Nephron (organoid): ENCODE measurements around the gene VAMP4.

Experiments
- H3K27ac Mint-ChIP-seq, 3 experiments: 2 replicates each; pipeline ENCODE4 v1.8.0; 2020; ENCODE audit warnings: mixed read lengths in 3 of 3, mild to moderate bottlenecking in 2 of 3, moderate library complexity in 1 of 3
- H3K27me3 Mint-ChIP-seq: 2 replicates; pipeline ENCODE4 v1.8.0; 2021; ENCODE audit warnings: low read depth, mild to moderate bottlenecking, moderate library complexity, mixed read lengths
- H3K36me3 Mint-ChIP-seq: 2 replicates; pipeline ENCODE4 v1.8.0; 2020; ENCODE audit warnings: low read depth, mixed read lengths
- H3K4me1 Mint-ChIP-seq: 2 replicates; pipeline ENCODE4 v1.8.0; 2020; ENCODE audit warnings: mixed read lengths
- H3K4me3 Mint-ChIP-seq, 3 experiments: 2 replicates each; pipeline ENCODE4 v1.8.0; 2020; ENCODE audit warnings: mild to moderate bottlenecking in 3 of 3, mixed read lengths in 3 of 3, moderate library complexity in 2 of 3
- H3K9me3 Mint-ChIP-seq: 2 replicates; pipeline ENCODE4 v1.8.0; 2020; ENCODE audit warnings: mixed read lengths
- TF ChIP-seq, protein P1 (sequence below), 3 experiments: fragments of 200-600 bp; sonication (generic); IDR thresholded peaks; one replicate each; pipeline ENCODE4 v1.5.0; 2021; ENCODE audit warnings: antibody characterized with exemption in 3 of 3; ENCODE audit not compliant: unreplicated experiment in 3 of 3

The VAMP4 gene

DNA sequence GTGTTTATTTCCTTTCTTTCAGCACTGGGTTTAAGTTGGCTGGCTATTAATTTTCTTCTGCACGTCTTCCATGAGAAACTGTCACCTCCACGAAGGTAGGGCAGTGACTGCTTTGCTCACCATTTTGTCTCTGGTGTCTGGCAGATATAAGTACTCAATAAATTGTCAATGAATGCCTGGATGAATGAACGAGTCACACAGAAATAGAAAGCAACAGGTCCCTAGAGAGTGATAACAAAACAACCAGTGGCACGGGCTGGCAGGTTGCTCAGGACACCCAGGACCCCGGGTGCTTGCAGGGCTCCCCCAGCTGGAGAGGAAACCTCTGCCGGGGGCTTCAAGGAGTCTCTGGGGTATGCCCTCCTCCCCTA is 86.1 kb downstream of the VAMP4 start:
- Mint-ChIP-seq H3K27ac (peak overlapping the region; percentile 99 to 100 (median 99)), H3K9me3 (no peaks in the 10 kb centered on the region), H3K27me3 (peaks cover 4% of the 10 kb centered on the region), H3K36me3 (no peaks in the 10 kb centered on the region), H3K4me1 (peaks cover 37% of the 10 kb centered on the region), H3K4me3 (peak overlapping the region; percentile 54 to 68 (median 65))
- TF ChIP-seq, protein P1, sequence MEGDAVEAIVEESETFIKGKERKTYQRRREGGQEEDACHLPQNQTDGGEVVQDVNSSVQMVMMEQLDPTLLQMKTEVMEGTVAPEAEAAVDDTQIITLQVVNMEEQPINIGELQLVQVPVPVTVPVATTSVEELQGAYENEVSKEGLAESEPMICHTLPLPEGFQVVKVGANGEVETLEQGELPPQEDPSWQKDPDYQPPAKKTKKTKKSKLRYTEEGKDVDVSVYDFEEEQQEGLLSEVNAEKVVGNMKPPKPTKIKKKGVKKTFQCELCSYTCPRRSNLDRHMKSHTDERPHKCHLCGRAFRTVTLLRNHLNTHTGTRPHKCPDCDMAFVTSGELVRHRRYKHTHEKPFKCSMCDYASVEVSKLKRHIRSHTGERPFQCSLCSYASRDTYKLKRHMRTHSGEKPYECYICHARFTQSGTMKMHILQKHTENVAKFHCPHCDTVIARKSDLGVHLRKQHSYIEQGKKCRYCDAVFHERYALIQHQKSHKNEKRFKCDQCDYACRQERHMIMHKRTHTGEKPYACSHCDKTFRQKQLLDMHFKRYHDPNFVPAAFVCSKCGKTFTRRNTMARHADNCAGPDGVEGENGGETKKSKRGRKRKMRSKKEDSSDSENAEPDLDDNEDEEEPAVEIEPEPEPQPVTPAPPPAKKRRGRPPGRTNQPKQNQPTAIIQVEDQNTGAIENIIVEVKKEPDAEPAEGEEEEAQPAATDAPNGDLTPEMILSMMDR (IDR thresholded peaks at IDR 0.05; ENCODE audit: unreplicated experiment in 3 of 3) = peak in 1 of 3 experiments; percentile 15

DNA sequence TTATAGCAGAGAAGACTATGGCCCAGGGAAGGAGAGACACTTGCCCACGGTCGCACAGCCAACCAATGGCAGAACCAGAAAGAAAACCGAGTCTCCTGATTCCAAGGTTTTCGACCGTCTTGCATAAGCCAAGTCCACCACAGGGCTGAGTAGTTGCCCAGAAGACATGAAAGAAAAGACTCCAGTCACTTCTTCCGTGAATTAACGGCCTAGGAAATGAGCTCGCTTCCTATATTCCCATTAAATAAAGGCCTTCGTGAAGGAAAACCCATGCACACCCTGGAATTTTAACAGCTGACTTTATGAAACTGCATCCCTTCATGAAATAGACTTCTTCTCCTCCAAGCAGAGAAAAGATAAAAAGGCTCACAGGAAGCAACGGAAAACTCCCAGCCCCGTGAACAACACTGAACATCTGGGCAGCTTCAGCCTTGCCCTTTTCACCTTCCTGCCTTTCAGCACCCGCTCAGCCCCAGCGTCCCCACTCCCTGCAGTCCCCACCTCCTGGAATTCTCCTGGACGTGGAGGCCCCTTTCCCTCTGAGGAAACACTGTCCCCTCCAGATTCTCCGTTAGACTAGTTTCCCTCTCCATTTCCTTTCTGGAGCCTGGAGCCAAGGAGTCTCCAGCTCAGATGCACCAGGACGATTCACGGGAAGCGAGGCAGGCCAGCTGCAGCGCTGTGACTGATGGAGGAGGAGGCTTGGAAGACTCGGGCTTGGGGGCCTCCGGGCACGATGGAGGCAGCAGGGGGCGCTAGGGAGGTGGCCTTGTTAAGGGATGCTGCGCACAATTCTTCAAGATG is 86.7 kb downstream of the VAMP4 start:
- TF ChIP-seq, protein P1 (IDR thresholded peaks at IDR 0.05; ENCODE audit: unreplicated experiment in 3 of 3) = peak; percentile 67 to 70 (median 68)
- H3K9me3 Mint-ChIP-seq = no peaks in the 10 kb centered on the region
- H3K4me3 Mint-ChIP-seq = peak overlapping the region; percentile 54 to 68 (median 65)
- H3K36me3 Mint-ChIP-seq = no peaks in the 10 kb centered on the region
- H3K4me1 Mint-ChIP-seq = peaks cover 37% of the 10 kb centered on the region
- H3K27ac Mint-ChIP-seq = peak overlapping the region; percentile 99 to 100 (median 99)
- H3K27me3 Mint-ChIP-seq = peaks cover 4% of the 10 kb centered on the region

- peaks cover 37% of the 10 kb centered on the region for H3K4me1 Mint-ChIP-seq
- peak overlapping the region; percentile 99 to 100 (median 99) for H3K27ac Mint-ChIP-seq
- TF ChIP-seq, protein P1 (IDR thresholded peaks at IDR 0.05; ENCODE audit: unreplicated experiment in 3 of 3) = no peak
- no peaks in the 10 kb centered on the region for H3K36me3 Mint-ChIP-seq
- peaks cover 4% of the 10 kb centered on the region for H3K27me3 Mint-ChIP-seq
- peak overlapping the region in 2 of 3 experiments; percentile 1 to 38 for H3K4me3 Mint-ChIP-seq
- H3K9me3 Mint-ChIP-seq = no peaks in the 10 kb centered on the region
Measured at GRCh38 chr1:171654201-171654941, 87.5 kb downstream of the VAMP4 start.

- Mint-ChIP-seq H3K4me3 (no peak overlapping the region), H3K27ac (peak overlapping the region; percentile 99 to 100 (median 99))
Measured at GRCh38 chr1:171653796-171654195, 88.1 kb downstream of the VAMP4 start.

DNA sequence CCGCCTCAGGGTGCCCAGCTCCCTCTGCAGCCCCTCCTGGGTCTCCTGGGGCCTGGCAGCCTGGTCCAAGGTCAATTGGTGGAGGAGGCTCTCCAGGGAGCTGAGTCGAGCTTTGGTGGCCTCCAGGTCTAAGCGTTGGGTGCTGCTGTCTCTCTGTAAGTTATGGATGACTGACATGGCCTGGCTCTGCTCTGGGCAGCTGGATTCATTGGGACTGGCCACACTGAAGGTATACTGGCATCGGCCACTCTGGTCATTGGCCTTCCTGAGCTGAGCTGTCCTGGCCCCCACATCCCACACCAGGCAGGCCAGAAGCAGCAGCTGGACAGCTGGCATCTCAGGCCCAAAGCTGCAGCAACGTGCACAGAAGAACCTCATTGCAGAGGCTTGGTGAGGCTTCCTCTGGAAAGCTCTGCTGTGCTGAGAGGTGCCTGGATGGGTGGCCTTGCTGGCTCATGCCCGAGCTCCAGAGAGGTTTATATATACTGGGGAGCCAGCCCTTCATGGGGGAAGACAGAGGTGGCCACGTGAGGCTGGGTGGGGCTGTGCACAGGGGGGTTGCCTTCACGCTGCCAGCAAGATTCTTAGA is 89.5 kb downstream of the VAMP4 start, which contains the start of gene MYOC:
Gene MYOC, minus strand, starts transcription at position 455 of the 589 bp plus-strand sequence. Its CDS starts 77 bp downstream, at position 378.
- no peaks in the 10 kb centered on the region for H3K9me3 Mint-ChIP-seq
- H3K27ac Mint-ChIP-seq = peak within 1 kb of the TSS; percentile 42 to 100 (median 99)
- TF ChIP-seq, protein P1 (IDR thresholded peaks at IDR 0.05; ENCODE audit: unreplicated experiment in 3 of 3) = no peak
- H3K4me1 Mint-ChIP-seq = peaks cover 32% of the 10 kb centered on the region
- no peak within 1 kb of the TSS for H3K4me3 Mint-ChIP-seq
- peaks cover 4% of the 10 kb centered on the region for H3K27me3 Mint-ChIP-seq
- no peaks in the 10 kb centered on the region for H3K36me3 Mint-ChIP-seq

More at GRCh38 chr1:171653796-171654195, 88.1 kb downstream of the VAMP4 start:
- Mint-ChIP-seq H3K36me3 (no peaks in the 10 kb centered on the region), H3K9me3 (no peaks in the 10 kb centered on the region), H3K4me1 (peaks cover 37% of the 10 kb centered on the region), H3K27me3 (peaks cover 4% of the 10 kb centered on the region)
- TF ChIP-seq, protein P1 (IDR thresholded peaks at IDR 0.05; ENCODE audit: unreplicated experiment in 3 of 3) = no peak
